Activated CD4-positive, alpha-beta T cell treated with anti-CD3 and anti-CD28 coated beads for 36 hours (primary cell): ENCODE data around the gene WNT3. TPM values are rescaled to one million over a fixed set of nuclear protein-coding genes. Genes with fewer than 3 reads are reported as not detected.

ENCODE experiments used
- ATAC-seq: fragments of 200-7000 bp; cut with Tn5 transposase; one replicate; pipeline ENCODE4 v1.10.0; 2021; ENCODE audit warnings: mild to moderate bottlenecking, moderate library complexity
- CTCF ChIA-PET: fragments of 350-600 bp; sonication (Branson Sonifier 250); formaldehyde crosslinking; loops from one replicate; lab custom pipeline; 2021; ENCODE audit warnings: antibody characterized with exemption; lab: Charles Lee
- POLR2A ChIA-PET: fragments of 350-600 bp; sonication (Branson Sonifier 250); formaldehyde crosslinking; loops from one replicate; lab custom pipeline; 2021; ENCODE audit warnings: antibody characterized with exemption, inconsistent platforms; lab: Charles Lee
- DNase-seq: peaks from one replicate; pipeline ENCODE4 v3.0.0-alpha.2; 2020
- H3K27ac Mint-ChIP-seq: one replicate; pipeline ENCODE4 v1.8.0; 2021; ENCODE audit warnings: mixed read lengths
- H3K27me3 Mint-ChIP-seq: one replicate; pipeline ENCODE4 v1.8.0; 2021; ENCODE audit warnings: mixed read lengths
- H3K36me3 Mint-ChIP-seq: one replicate; pipeline ENCODE4 v1.8.0; 2021; ENCODE audit warnings: low read depth, mixed read lengths
- H3K4me1 Mint-ChIP-seq: one replicate; pipeline ENCODE4 v1.8.0; 2021; ENCODE audit warnings: mixed read lengths
- H3K4me3 Mint-ChIP-seq: one replicate; pipeline ENCODE4 v1.8.0; 2021; ENCODE audit warnings: mild to moderate bottlenecking, moderate library complexity, mixed read lengths
- H3K9me3 Mint-ChIP-seq: one replicate; pipeline ENCODE4 v1.8.0; 2021; ENCODE audit warnings: low read depth, mixed read lengths
- intact Hi-C, 2 experiments: fragments of 100-400 bp; cut with DNase I in 1 of 2; cut with micrococcal nuclease in 1 of 2; formaldehyde crosslinking; loops; one replicate each; pipeline versions ENCODE4 v1.14.2 to v1.15.1; 2022 to 2024; cut with DNase I, micrococcal nuclease
- total RNA-seq, 2 experiments: library from RNA; stranded (reverse); gene quantifications; one replicate each; pipeline ENCODE4 v1.2.3, GENCODE V29; 2021

The WNT3 gene
- total RNA-seq, 2 experiments from 2014 or later: 0.09 to 0.12 TPM

DNA sequence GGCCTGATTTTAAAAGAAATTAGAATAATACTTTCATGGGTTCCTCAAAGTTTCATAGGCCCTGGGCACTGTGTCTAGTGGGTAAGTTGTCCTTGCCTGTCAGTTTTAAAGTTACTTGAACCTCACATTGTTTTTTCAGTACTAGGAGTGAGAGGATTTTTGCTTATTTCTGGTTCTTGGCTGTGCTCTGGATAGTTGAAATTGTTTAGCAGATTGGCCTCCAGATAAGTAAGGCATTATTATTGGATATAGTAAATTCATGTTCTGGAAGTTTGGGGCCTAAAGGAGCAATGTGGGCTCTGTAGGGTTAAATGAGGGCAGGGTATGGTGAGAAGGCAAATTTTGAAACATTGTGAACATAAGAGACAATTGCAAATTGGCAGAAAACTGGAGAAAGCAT, 78.5 kb downstream of the WNT3 start:
- H3K27ac Mint-ChIP-seq: no peak overlapping the region
- H3K36me3 Mint-ChIP-seq: peaks cover 1% of the 10 kb centered on the region
- ChIA-PET POLR2A (no interaction called here), CTCF (interaction anchor here (1.0 kb wide), 1 partner anchor 95 kb away, joined by 3 read pairs; no protein-coding TSS in a partner anchor)
- no peak overlapping the region for H3K4me3 Mint-ChIP-seq
- ATAC-seq: no peak
- intact Hi-C loops: no loop called here
- no peaks in the 10 kb centered on the region for H3K27me3 Mint-ChIP-seq
- DNase-seq: no peak
- H3K4me1 Mint-ChIP-seq: peaks cover 6% of the 10 kb centered on the region
- no peaks in the 10 kb centered on the region for H3K9me3 Mint-ChIP-seq

DNA sequence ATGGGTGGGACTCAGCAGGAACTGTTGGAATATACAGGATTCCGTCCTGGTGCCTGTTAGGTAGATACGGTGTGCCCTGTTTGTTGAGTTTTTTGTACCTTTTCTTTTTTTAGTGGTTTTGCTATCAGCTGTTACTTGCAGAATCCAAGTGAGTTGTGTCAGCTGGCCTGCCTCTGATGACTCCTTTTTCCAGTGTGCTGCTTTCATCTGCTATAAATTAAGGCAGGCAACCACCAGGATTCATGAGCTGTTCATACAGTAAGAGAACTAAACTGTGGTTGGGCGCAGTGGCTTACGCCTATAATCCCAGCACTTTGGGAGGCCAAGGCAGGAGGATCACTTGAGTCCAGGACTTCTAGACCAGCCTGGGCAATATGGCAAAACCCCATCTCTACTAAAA, 79.9 kb downstream of the WNT3 start:
- no peak overlapping the region for H3K4me3 Mint-ChIP-seq
- DNase-seq: no peak
- intact Hi-C loops: no loop called here
- no peaks in the 10 kb centered on the region for H3K9me3 Mint-ChIP-seq
- H3K4me1 Mint-ChIP-seq: peaks cover 6% of the 10 kb centered on the region
- H3K27me3 Mint-ChIP-seq: no peaks in the 10 kb centered on the region
- no peak for ATAC-seq
- CTCF ChIA-PET: interaction anchor here (0.6 kb wide), 1 partner anchor 201 kb away, joined by 3 read pairs; no protein-coding TSS in a partner anchor
- no peaks in the 10 kb centered on the region for H3K36me3 Mint-ChIP-seq
- H3K27ac Mint-ChIP-seq: no peak overlapping the region
- POLR2A ChIA-PET: no interaction called here

GRCh38 chr17:46737326-46737725, 81.2 kb downstream of the WNT3 start:
- DNase-seq (no peak), ATAC-seq (no peak)
- Mint-ChIP-seq H3K36me3 (no peaks in the 10 kb centered on the region), H3K4me1 (no peaks in the 10 kb centered on the region), H3K27ac (no peak overlapping the region), H3K4me3 (no peak overlapping the region), H3K27me3 (no peaks in the 10 kb centered on the region), H3K9me3 (no peaks in the 10 kb centered on the region)
- ChIA-PET CTCF (no interaction called here), POLR2A (no interaction called here)
- intact Hi-C loops: no loop called here

DNA sequence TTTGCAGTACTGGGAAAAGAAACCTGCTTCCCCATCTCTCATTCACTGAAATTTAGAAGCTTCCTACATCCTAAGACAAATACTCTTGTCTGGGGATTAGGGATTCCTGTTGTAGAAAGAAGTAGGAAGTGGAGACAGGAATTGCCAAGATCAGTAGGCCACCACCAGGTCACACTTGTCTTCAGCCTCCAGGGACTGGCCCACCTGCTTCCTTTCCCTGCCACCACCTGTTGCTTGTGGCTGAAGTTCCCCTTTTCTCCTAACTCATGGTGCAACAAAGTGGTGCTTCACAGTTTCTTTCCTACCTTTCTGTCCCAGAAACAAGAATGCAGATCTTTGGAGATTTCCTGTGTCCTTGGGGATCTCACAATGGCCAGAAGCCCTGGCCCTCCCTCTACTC, 82.4 kb downstream of the WNT3 start:
- no peak for DNase-seq
- Mint-ChIP-seq H3K9me3 (no peaks in the 10 kb centered on the region), H3K4me1 (no peaks in the 10 kb centered on the region), H3K4me3 (no peak overlapping the region), H3K27ac (no peak overlapping the region), H3K27me3 (no peaks in the 10 kb centered on the region), H3K36me3 (no peaks in the 10 kb centered on the region)
- ChIA-PET POLR2A (no interaction called here), CTCF (interaction anchor here (0.6 to 0.7 kb wide), 2 partner anchors 141 to 243 kb away, joined by 3 read pairs; partner anchors contain the start of gene RPRML)
- ATAC-seq: no peak
- intact Hi-C loops: no loop called here

- H3K9me3 Mint-ChIP-seq: no peaks in the 10 kb centered on the region
- no peak overlapping the region for H3K4me3 Mint-ChIP-seq
- ChIA-PET CTCF (no interaction called here), POLR2A (no interaction called here)
- no peaks in the 10 kb centered on the region for H3K27me3 Mint-ChIP-seq
- H3K36me3 Mint-ChIP-seq: peaks cover 7% of the 10 kb centered on the region
- DNase-seq (no peak), ATAC-seq (no peak)
- no peak overlapping the region for H3K27ac Mint-ChIP-seq
- intact Hi-C loops: no loop called here
- H3K4me1 Mint-ChIP-seq: no peaks in the 10 kb centered on the region
These were observed 84.5 kb downstream of the WNT3 start for GRCh38 chr17:46733837-46734475.

- ChIA-PET CTCF (no interaction called here), POLR2A (no interaction called here)
- ATAC-seq (no peak), DNase-seq (no peak)
- no peaks in the 10 kb centered on the region for H3K4me1 Mint-ChIP-seq
- no peak overlapping the region for H3K27ac Mint-ChIP-seq
- intact Hi-C loops: no loop called here
- H3K4me3 Mint-ChIP-seq: no peak overlapping the region
- no peaks in the 10 kb centered on the region for H3K27me3 Mint-ChIP-seq
- no peaks in the 10 kb centered on the region for H3K9me3 Mint-ChIP-seq
- H3K36me3 Mint-ChIP-seq: peaks cover 9% of the 10 kb centered on the region
These were observed 85.6 kb downstream of the WNT3 start for GRCh38 chr17:46732754-46733398.

DNA sequence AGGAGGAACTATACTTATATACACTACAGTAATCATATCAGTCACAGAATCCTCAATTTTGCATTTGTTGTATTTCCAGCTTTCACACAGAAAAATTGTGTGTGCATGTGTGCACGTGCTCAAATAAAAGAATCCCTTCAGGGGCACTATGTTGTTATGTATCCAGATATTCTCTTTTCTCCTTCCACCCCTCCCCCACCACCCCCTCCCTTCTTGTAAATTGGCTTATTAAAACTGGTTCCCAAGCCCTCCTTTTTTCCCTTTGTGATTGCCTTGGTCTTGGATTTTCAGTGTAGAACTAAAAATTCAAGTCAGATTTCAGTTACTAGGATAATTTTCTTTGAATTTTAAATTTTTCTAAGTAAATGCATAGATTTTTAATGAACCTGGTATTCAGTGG, 86.3 kb downstream of the WNT3 start:
- Mint-ChIP-seq H3K36me3 (peaks cover 9% of the 10 kb centered on the region), H3K4me3 (no peak overlapping the region), H3K4me1 (no peaks in the 10 kb centered on the region), H3K27me3 (no peaks in the 10 kb centered on the region), H3K27ac (no peak overlapping the region), H3K9me3 (no peaks in the 10 kb centered on the region)
- intact Hi-C loops: no loop called here
- ChIA-PET CTCF (no interaction called here), POLR2A (interaction anchor here (0.6 kb wide), 1 partner anchor 243 kb away, joined by 3 read pairs; no protein-coding TSS in a partner anchor)
- DNase-seq (no peak), ATAC-seq (no peak)

- no peak overlapping the region for H3K27ac Mint-ChIP-seq
- ATAC-seq (no peak), DNase-seq (no peak)
- peaks cover 9% of the 10 kb centered on the region for H3K36me3 Mint-ChIP-seq
- intact Hi-C loops: no loop called here
- no peak overlapping the region for H3K4me3 Mint-ChIP-seq
- POLR2A ChIA-PET: no interaction called here
- H3K27me3 Mint-ChIP-seq: no peaks in the 10 kb centered on the region
- H3K9me3 Mint-ChIP-seq: no peaks in the 10 kb centered on the region
- no peaks in the 10 kb centered on the region for H3K4me1 Mint-ChIP-seq
- CTCF ChIA-PET: interaction anchor here (0.8 kb wide), 1 partner anchor 64 kb away, joined by 3 read pairs; no protein-coding TSS in a partner anchor
These were observed 87.8 kb downstream of the WNT3 start for GRCh38 chr17:46730679-46731078.

GRCh38 chr17:46730026-46730425, 88.5 kb downstream of the WNT3 start:
- no peaks in the 10 kb centered on the region for H3K4me1 Mint-ChIP-seq
- H3K4me3 Mint-ChIP-seq: no peak overlapping the region
- POLR2A ChIA-PET: no interaction called here
- H3K27ac Mint-ChIP-seq: no peak overlapping the region
- H3K27me3 Mint-ChIP-seq: no peaks in the 10 kb centered on the region
- intact Hi-C loops: no loop called here
- ATAC-seq (no peak), DNase-seq (no peak)
- peaks cover 9% of the 10 kb centered on the region for H3K36me3 Mint-ChIP-seq
- CTCF ChIA-PET: no interaction called here
- H3K9me3 Mint-ChIP-seq: no peaks in the 10 kb centered on the region

DNA sequence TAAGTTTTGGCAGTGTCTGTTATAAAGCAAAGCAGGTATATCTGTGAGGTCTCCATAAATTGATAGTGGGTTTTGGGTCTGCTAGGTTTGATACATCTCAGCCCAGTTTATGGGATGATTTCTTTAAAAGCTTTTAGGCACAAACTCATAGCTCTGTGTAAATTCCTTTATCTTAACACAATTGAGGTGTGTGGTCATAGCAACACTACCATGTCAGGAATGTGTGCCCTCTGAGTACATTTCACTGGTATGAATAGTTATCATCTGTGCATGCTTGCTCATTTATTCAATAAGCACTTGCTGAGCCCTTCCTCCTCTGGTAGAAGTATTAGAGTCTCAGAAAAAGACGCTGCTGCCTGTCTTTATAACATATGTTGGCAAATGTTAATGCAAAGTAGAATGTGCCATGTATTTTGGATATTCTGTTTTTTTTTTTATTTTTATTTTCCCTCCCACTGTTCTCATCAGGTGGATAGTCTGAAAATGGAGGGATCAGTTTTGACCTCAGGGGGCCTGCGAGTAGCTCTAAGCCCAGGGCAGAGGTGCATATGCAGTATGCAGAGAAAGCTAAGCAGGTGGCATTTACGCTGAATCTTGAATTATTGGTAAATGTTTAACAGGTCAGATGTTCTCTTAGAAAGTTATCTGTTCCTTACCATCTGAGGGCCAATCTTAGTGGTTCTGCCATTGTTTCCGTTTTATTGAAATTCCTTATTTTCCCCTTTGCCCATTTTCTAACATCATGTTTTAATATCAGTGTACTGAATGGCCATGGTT, 90.7 kb downstream of the WNT3 start:
- no peaks in the 10 kb centered on the region for H3K4me1 Mint-ChIP-seq
- peaks cover 9% of the 10 kb centered on the region for H3K36me3 Mint-ChIP-seq
- no peak overlapping the region for H3K27ac Mint-ChIP-seq
- no peaks in the 10 kb centered on the region for H3K9me3 Mint-ChIP-seq
- POLR2A ChIA-PET: no interaction called here
- DNase-seq (no peak), ATAC-seq (no peak)
- intact Hi-C loops: no loop called here
- no peaks in the 10 kb centered on the region for H3K27me3 Mint-ChIP-seq
- CTCF ChIA-PET: interaction anchor here (0.6 kb wide), 1 partner anchor 100 kb away, joined by 3 read pairs; no protein-coding TSS in a partner anchor
- no peak overlapping the region for H3K4me3 Mint-ChIP-seq

DNA sequence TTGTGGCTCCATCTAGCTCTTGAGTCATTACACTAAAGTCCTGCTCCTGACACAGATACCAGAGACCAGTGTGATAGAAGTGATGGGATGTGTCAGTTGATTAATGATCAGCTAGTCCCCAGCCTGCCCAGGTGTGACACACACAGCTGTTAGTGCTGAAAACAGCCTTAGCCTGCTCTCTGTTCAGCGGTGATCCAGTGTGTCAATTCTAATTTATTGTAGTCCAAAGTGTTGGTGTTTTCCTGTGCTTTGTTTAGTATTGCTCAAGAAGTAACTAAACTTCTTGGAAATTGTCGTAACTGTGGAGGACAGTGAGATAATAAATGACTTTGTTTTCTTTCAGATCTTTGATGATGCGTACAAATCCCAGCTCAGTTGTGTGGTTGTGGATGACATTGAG, 92.3 kb downstream of the WNT3 start:
- DNase-seq (no peak), ATAC-seq (no peak)
- Mint-ChIP-seq H3K4me1 (no peaks in the 10 kb centered on the region), H3K9me3 (no peaks in the 10 kb centered on the region), H3K36me3 (peaks cover 9% of the 10 kb centered on the region), H3K27ac (no peak overlapping the region), H3K27me3 (no peaks in the 10 kb centered on the region), H3K4me3 (no peak overlapping the region)
- ChIA-PET POLR2A (no interaction called here), CTCF (interaction anchor here (1.2 kb wide), 2 partner anchors 25 to 248 kb away, joined by 3 read pairs; no protein-coding TSS in a partner anchor)
- intact Hi-C loops: no loop called here
